OCI-LY1 (cell line): Measurements from ENCODE around the gene CHST15.

Source experiments
- H2AFZ ChIP-seq: fragments of 200-600 bp; sonication (generic), shearing (Covaris generic); 2 replicates; pipeline ENCODE4 v1.6.0; 2014; ENCODE audit warnings: antibody characterized with exemption, mild to moderate bottlenecking, low read length
- H3F3A ChIP-seq: fragments of 200-600 bp; sonication (generic), shearing (Covaris generic); 2 replicates; pipeline ENCODE4 v1.6.0; 2014; ENCODE audit warnings: mild to moderate bottlenecking, antibody characterized with exemption, low read length, moderate library complexity; ENCODE audit not compliant: insufficient read depth
- H3K27ac ChIP-seq: fragments of 200-600 bp; sonication (generic); 2 replicates; pipeline ENCODE4 v1.5.1; 2014; ENCODE audit warnings: low read length, mixed run types, mild to moderate bottlenecking, low read depth; ENCODE audit not compliant: poor library complexity, severe bottlenecking
- H3K27me3 ChIP-seq: fragments of 200-600 bp; sonication (generic); 2 replicates; pipeline ENCODE4 v1.6.0; 2014; ENCODE audit warnings: antibody characterized with exemption, mild to moderate bottlenecking, low read length, moderate library complexity; ENCODE audit not compliant: insufficient read depth
- H3K36me3 ChIP-seq: fragments of 200-600 bp; sonication (generic); 2 replicates; pipeline ENCODE4 v1.6.1; 2014; ENCODE audit warnings: mild to moderate bottlenecking, antibody characterized with exemption, low read length, moderate library complexity, mixed read lengths; ENCODE audit not compliant: insufficient read depth
- H3K4me1 ChIP-seq: fragments of 200-600 bp; sonication (generic); 2 replicates; pipeline ENCODE4 v1.5.1; 2014; ENCODE audit warnings: mild to moderate bottlenecking, low read length, moderate library complexity; ENCODE audit not compliant: insufficient read depth, severe bottlenecking
- H3K4me2 ChIP-seq: fragments of 200-600 bp; sonication (generic), shearing (Covaris generic); 2 replicates; pipeline ENCODE4 v1.6.1; 2014; ENCODE audit warnings: low read length
- H3K4me3 ChIP-seq: fragments of 200-600 bp; sonication (generic); 2 replicates; pipeline ENCODE4 v1.5.1; 2014; ENCODE audit warnings: low read length, low read depth, mild to moderate bottlenecking, mixed read lengths; ENCODE audit not compliant: poor library complexity, severe bottlenecking
- H3K79me2 ChIP-seq: fragments of 200-600 bp; shearing (Covaris generic); 2 replicates; pipeline ENCODE4 v1.6.1; 2016; ENCODE audit warnings: mixed run types, low read length, mixed read lengths; ENCODE audit not compliant: insufficient read depth
- H3K9ac ChIP-seq: fragments of 200-600 bp; sonication (generic), shearing (Covaris generic); 2 replicates; pipeline ENCODE4 v1.6.1; 2014; ENCODE audit warnings: mild to moderate bottlenecking, low read length, mixed read lengths
- H3K9me2 ChIP-seq: fragments of 200-600 bp; sonication (generic), shearing (Covaris generic); 2 replicates; pipeline ENCODE4 v1.6.1; 2014; ENCODE audit warnings: low read depth, mild to moderate bottlenecking, low read length, mixed read lengths
- H3K9me3 ChIP-seq: fragments of 200-600 bp; shearing (Covaris generic); 2 replicates; pipeline ENCODE4 v1.6.1; 2014; ENCODE audit warnings: low read length, mixed read lengths
- H4K20me1 ChIP-seq: fragments of 200-600 bp; sonication (generic), shearing (Covaris generic); 2 replicates; pipeline ENCODE4 v1.6.0; 2016; ENCODE audit warnings: mild to moderate bottlenecking, low read length; ENCODE audit not compliant: insufficient read depth
- CTCF ChIP-seq: fragments of 200-600 bp; sonication (generic), shearing (Covaris generic); IDR thresholded peaks from 2 replicates; pipeline ENCODE4 v1.5.1; 2017; ENCODE audit warnings: mild to moderate bottlenecking, antibody characterized with exemption, low read length, moderate library complexity, mixed read lengths
- EZH2 ChIP-seq: fragments of 200-600 bp; sonication (generic), shearing (Covaris generic); IDR thresholded peaks from 2 replicates; pipeline ENCODE4 v1.8.0; 2017; ENCODE audit warnings: borderline replicate concordance, mixed run types, mild to moderate bottlenecking, antibody characterized with exemption, low read length, moderate library complexity, mixed read lengths

CHST15 gene

GRCh38 chr10:124100124-124100523 is 6.7 kb upstream of the CHST15 start:
- Histone ChIP-seq H3K9me2 (no peaks in the 10 kb centered on the region), H3F3A (no peaks in the 10 kb centered on the region), H3K4me3 (no peak overlapping the region), H3K79me2 (no peaks in the 10 kb centered on the region), H3K9me3 (no peaks in the 10 kb centered on the region), H4K20me1 (no peaks in the 10 kb centered on the region), H3K36me3 (peaks cover 14% of the 10 kb centered on the region; the same call in 1 of the 2 replicates), H3K27ac (no peak overlapping the region), H2AFZ (no peak overlapping the region), H3K4me2 (no peak overlapping the region), H3K27me3 (no peaks in the 10 kb centered on the region; the same call in 1 of the 2 replicates), H3K4me1 (peaks cover 35% of the 10 kb centered on the region), H3K9ac (no peak overlapping the region)
- TF ChIP-seq EZH2 = no peak
- no peak for TF ChIP-seq CTCF

GRCh38 chr10:124099604-124100003 is 6.2 kb upstream of the CHST15 start:
- no peak for TF ChIP-seq EZH2
- TF ChIP-seq CTCF = no peak
- H3F3A ChIP-seq = no peaks in the 10 kb centered on the region

GRCh38 chr10:124098575-124098974 is 5.2 kb upstream of the CHST15 start:
- no peak for TF ChIP-seq EZH2
- no peak for TF ChIP-seq CTCF
- no peak overlapping the region for H3K4me2 ChIP-seq
- H3K9me3 ChIP-seq = no peaks in the 10 kb centered on the region
- H3F3A ChIP-seq = no peaks in the 10 kb centered on the region
- no peak overlapping the region for H3K4me3 ChIP-seq
- no peaks in the 10 kb centered on the region for H3K9me2 ChIP-seq
- H2AFZ ChIP-seq = no peak overlapping the region
- H3K27me3 ChIP-seq = no peaks in the 10 kb centered on the region; the same call in 1 of the 2 replicates
- no peak overlapping the region for H3K27ac ChIP-seq
- peaks cover 37% of the 10 kb centered on the region for H3K4me1 ChIP-seq
- peaks cover 9% of the 10 kb centered on the region; the same call in 1 of the 2 replicates for H3K36me3 ChIP-seq
- H3K9ac ChIP-seq = no peak overlapping the region
- no peaks in the 10 kb centered on the region for H3K79me2 ChIP-seq
- no peaks in the 10 kb centered on the region for H4K20me1 ChIP-seq

More at GRCh38 chr10:124099604-124100003, 6.2 kb upstream of the CHST15 start:
- Histone ChIP-seq H3K9me2 (no peaks in the 10 kb centered on the region), H3K79me2 (no peaks in the 10 kb centered on the region), H2AFZ (no peak overlapping the region), H3K36me3 (peaks cover 14% of the 10 kb centered on the region; the same call in 1 of the 2 replicates), H3K4me2 (no peak overlapping the region), H3K27me3 (no peaks in the 10 kb centered on the region; the same call in 1 of the 2 replicates), H3K9me3 (no peaks in the 10 kb centered on the region), H3K9ac (no peak overlapping the region), H3K27ac (no peak overlapping the region), H3K4me3 (no peak overlapping the region), H3K4me1 (peaks cover 35% of the 10 kb centered on the region), H4K20me1 (no peaks in the 10 kb centered on the region)
